ENCODE measurements around the gene ADIG. TPM values are rescaled to one million over a fixed set of nuclear protein-coding genes. Genes with fewer than 3 reads are reported as not detected.

ADIG gene
- total RNA-seq, 2 experiments from 2014 or later: not detected

DNA sequence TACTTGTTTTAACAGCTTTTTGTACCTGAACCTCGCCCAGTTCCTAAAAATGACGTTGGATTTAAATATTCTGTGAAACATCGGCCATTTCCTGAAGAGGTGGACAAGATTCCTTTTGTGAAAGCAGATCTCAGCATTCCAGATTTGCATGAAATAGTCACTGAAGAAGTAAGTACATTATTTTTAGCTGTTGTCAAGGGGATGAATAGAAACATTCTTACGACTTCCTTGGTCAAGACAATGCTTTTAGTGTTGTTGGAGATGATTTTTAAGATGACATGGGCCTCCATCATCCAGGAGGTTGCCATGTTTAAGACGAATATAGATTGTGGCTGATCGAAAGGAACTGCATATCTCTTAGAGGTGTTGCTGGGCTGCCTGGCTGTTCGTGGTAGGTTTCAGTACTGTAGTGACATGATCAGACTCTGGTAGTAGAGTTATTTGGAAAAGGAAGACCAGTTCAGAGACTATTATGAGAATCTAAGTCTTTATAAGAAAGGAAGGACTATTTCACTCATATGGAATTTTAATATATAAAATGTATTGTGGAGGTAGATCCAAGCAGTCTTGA lies 29.9 kb upstream of the ADIG start:
- H3K36me3 Mint-ChIP-seq (ENCODE audit: low read depth): peaks cover 26% of the 10 kb centered on the region
- no peak for DNase-seq
- no peaks in the 10 kb centered on the region for H3K9me3 Mint-ChIP-seq (ENCODE audit: low read depth)
- intact Hi-C loops (cut with DNase I, micrococcal nuclease): no loop called here
- CTCF ChIA-PET: interaction anchor here (1.5 kb wide), 1 partner anchor 9 kb away, joined by 4 read pairs; no protein-coding TSS in a partner anchor
- H3K4me1 Mint-ChIP-seq: peaks cover 9% of the 10 kb centered on the region
- POLR2A ChIA-PET: interaction anchor here (0.5 kb wide), 1 partner anchor 30 kb away, joined by 6 read pairs; the partner anchor contains the start of gene ADIG
- no peak overlapping the region for H3K27ac Mint-ChIP-seq
- H3K27me3 Mint-ChIP-seq: no peaks in the 10 kb centered on the region
- ATAC-seq: no peak
- no peak overlapping the region for H3K4me3 Mint-ChIP-seq

- no peak overlapping the region for H3K27ac Mint-ChIP-seq
- H3K27me3 Mint-ChIP-seq: no peaks in the 10 kb centered on the region
- ChIA-PET CTCF (no interaction called here), POLR2A (no interaction called here)
- ATAC-seq (no peak), DNase-seq (no peak)
- peaks cover 23% of the 10 kb centered on the region for H3K36me3 Mint-ChIP-seq (ENCODE audit: low read depth)
- H3K9me3 Mint-ChIP-seq (ENCODE audit: low read depth): no peaks in the 10 kb centered on the region
- no peak overlapping the region for H3K4me3 Mint-ChIP-seq
- intact Hi-C loops (cut with DNase I, micrococcal nuclease): no loop called here
- no peaks in the 10 kb centered on the region for H3K4me1 Mint-ChIP-seq
These were observed 26.0 kb upstream of the ADIG start for GRCh38 chr20:38554986-38555385.

DNA sequence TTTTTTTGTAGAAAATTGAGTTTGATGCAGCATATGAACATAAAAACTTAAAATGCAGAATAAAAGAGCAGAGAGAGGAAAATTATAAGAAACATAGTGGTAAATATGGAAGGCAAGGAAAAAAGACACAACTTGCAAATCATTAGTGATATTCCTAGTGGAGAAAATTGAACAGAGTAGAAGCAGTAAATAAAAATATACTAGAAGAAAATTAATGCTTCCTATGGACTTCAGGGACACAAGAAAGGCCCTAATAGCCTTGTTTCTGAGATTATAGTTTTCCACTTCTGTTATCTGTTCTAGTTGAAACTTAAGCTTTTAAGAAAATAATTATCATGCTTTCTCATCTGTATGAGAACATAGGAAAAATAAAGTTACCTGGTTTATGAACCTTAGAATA lies 25.6 kb upstream of the ADIG start:
- no peaks in the 10 kb centered on the region for H3K9me3 Mint-ChIP-seq (ENCODE audit: low read depth)
- no peaks in the 10 kb centered on the region for H3K27me3 Mint-ChIP-seq
- intact Hi-C loops (cut with DNase I, micrococcal nuclease): no loop called here
- CTCF ChIA-PET: interaction anchor here (0.8 kb wide), 1 partner anchor 15 kb away, joined by 3 read pairs; no protein-coding TSS in a partner anchor
- peaks cover 26% of the 10 kb centered on the region for H3K36me3 Mint-ChIP-seq (ENCODE audit: low read depth)
- H3K4me1 Mint-ChIP-seq: no peaks in the 10 kb centered on the region
- POLR2A ChIA-PET: no interaction called here
- no peak overlapping the region for H3K4me3 Mint-ChIP-seq
- no peak for DNase-seq
- H3K27ac Mint-ChIP-seq: no peak overlapping the region
- ATAC-seq: no peak

DNA sequence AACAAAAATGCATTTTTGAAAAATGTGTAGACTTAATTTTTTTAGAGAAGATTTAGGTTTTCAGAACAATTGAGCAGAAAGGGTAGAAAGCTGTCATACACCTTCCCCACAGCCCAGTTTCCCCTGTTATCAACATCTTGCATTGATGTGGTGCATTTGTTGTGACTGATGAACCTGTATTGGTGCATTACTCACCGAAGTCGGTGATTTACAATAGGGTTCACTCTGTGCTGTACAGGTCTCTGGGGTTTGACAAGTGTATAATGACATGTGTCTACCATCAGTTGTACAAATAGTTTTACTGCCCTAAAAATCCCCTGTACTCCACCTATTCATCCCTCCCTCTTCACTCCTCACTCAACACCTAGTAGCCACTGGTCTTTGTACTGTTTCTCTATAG lies 23.8 kb upstream of the ADIG start:
- POLR2A ChIA-PET: no interaction called here
- Mint-ChIP-seq H3K27ac (no peak overlapping the region), H3K36me3 (ENCODE audit: low read depth) (peaks cover 31% of the 10 kb centered on the region)

DNA sequence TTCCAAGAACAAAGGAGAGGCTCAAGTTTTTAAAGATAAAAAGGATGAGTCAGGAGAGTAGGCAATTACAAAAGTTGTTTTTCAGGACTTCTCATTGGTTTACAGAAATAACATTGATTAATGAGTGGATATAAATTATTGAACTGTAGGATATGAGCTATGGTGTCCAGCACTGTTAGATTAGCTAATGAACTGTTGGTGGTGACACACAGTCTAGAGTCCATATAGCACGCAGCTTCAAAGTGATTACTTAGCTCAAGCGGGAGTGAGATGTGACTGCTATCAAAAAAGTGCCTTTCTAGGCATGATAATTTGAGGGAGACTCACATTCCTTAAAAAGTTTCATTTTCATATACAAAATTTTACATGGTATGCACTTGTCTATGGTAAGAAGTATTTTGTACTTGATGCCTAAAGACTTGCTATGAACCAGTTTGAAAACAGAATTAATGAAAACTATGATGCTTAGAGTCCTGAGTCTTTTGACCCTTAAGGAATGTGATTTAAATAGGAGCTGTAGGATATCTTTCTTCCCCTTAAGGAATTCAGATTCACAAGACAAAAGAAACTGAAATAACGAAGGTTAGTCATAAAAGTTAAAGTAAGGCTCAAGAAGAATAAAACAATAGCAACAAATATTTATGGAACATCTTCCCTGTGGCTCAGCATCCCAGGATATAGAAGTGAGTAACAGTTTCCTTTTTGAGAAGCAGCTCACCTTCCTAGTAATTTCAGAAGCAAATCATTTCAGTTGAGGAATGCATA lies 22.2 kb upstream of the ADIG start:
- POLR2A ChIA-PET: no interaction called here
- CTCF ChIA-PET: no interaction called here
- DNase-seq (no peak), ATAC-seq (no peak)
- Mint-ChIP-seq H3K4me1 (no peaks in the 10 kb centered on the region), H3K4me3 (no peak overlapping the region), H3K27me3 (no peaks in the 10 kb centered on the region), H3K36me3 (ENCODE audit: low read depth) (peaks cover 36% of the 10 kb centered on the region), H3K9me3 (ENCODE audit: low read depth) (no peaks in the 10 kb centered on the region), H3K27ac (peak overlapping the region; percentile 21)
- intact Hi-C loops (cut with DNase I, micrococcal nuclease): no loop called here

More for the DNA sequence above, 23.8 kb upstream of the ADIG start:
- intact Hi-C loops (cut with DNase I, micrococcal nuclease): no loop called here
- DNase-seq: no peak
- CTCF ChIA-PET: interaction anchor here (1.1 kb wide), 1 partner anchor 9 kb away, joined by 3 read pairs; no protein-coding TSS in a partner anchor
- H3K9me3 Mint-ChIP-seq (ENCODE audit: low read depth): no peaks in the 10 kb centered on the region
- no peak overlapping the region for H3K4me3 Mint-ChIP-seq
- ATAC-seq: no peak
- no peaks in the 10 kb centered on the region for H3K4me1 Mint-ChIP-seq
- no peaks in the 10 kb centered on the region for H3K27me3 Mint-ChIP-seq

DNA sequence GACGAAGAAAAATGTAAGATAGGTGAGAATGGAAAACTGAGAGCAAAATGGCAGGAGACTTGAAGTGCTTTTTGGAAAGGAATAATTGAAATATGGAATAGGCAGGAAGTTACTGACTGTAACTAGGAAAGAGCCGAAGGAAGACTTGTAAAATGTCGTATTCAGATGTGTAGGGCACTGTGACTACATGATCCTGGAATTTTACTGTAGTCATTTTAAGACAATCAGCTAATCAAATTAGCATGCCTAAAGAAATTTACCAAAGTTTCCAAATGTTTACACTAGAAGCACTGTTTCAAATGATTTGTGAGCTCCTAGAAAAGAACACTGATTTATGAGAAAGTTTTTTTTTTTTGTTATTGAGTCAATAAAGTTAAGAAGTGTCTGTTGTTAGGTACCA lies 21.2 kb upstream of the ADIG start:
- Mint-ChIP-seq H3K9me3 (ENCODE audit: low read depth) (no peaks in the 10 kb centered on the region), H3K4me3 (no peak overlapping the region), H3K36me3 (ENCODE audit: low read depth) (peaks cover 29% of the 10 kb centered on the region), H3K27me3 (no peaks in the 10 kb centered on the region), H3K27ac (no peak overlapping the region), H3K4me1 (no peaks in the 10 kb centered on the region)
- ATAC-seq (no peak), DNase-seq (no peak)
- CTCF ChIA-PET: interaction anchor here (0.6 to 0.7 kb wide), 2 partner anchors 33 to 108 kb away, joined by 3 read pairs; no protein-coding TSS in a partner anchor
- intact Hi-C loops (cut with DNase I, micrococcal nuclease): no loop called here
- POLR2A ChIA-PET: interaction anchor here (0.9 kb wide), 1 partner anchor 483 kb away, joined by 4 read pairs; no protein-coding TSS in a partner anchor

DNA sequence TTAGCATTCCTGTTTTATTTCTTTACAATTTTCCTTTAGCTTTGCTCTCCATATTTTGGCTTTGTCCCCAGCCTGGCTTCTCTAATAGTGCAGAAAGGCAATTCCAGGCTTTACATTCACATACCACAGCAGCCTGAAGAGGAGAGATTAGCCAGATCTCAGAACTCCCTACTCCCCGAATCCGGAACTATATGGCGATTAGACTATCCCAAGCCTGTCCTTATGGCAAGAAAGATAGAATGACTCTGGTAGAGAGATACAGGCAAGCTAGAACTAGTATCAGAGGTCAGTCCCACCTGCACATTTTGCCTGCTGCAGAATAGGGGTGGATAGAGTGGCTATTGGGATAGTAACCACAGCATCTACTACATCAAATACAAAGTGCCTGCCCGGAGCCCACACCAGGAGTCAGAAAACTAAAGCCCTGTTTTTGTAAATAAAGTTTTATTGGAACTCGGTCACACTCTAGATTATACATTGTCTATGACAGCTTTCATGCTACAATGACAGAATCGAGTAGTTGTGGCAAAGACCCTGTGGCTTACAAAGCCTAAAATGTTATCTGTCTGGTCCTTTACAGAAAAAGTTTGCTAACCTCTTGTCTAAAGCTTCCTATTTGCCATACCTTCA lies 17.1 kb upstream of the ADIG start:
- intact Hi-C loops (cut with DNase I, micrococcal nuclease): no loop called here
- Mint-ChIP-seq H3K4me1 (no peaks in the 10 kb centered on the region), H3K4me3 (no peak overlapping the region), H3K27me3 (no peaks in the 10 kb centered on the region), H3K9me3 (ENCODE audit: low read depth) (no peaks in the 10 kb centered on the region), H3K36me3 (ENCODE audit: low read depth) (peaks cover 21% of the 10 kb centered on the region), H3K27ac (no peak overlapping the region)
- ChIA-PET POLR2A (no interaction called here), CTCF (no interaction called here)
- no peak for ATAC-seq
- no peak for DNase-seq

DNA sequence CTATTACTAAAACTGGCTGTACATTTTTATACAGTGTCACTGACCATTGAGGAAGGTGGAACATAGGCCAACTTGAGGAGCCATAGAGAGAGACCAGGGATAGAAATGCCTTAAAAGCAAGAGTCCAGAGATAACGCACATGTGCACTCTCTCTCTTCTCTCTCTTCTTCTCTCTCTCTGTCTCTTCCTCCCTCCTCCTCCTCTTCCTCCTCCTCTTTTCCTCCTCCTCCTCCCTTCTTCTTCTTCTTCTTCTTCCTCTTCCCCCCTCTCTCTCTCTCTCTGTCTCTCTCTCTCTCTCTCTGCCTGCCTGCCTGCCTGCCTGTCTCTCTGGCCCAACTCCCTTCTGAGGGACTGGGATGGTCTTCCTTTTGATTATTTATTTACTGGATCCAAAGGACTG lies 16.3 kb upstream of the ADIG start:
- DNase-seq (no peak), ATAC-seq (no peak)
- H3K27me3 Mint-ChIP-seq: no peaks in the 10 kb centered on the region
- H3K4me3 Mint-ChIP-seq: no peak overlapping the region
- no peaks in the 10 kb centered on the region for H3K9me3 Mint-ChIP-seq (ENCODE audit: low read depth)
- peaks cover 16% of the 10 kb centered on the region for H3K36me3 Mint-ChIP-seq (ENCODE audit: low read depth)
- POLR2A ChIA-PET: no interaction called here
- H3K27ac Mint-ChIP-seq: no peak overlapping the region
- no peaks in the 10 kb centered on the region for H3K4me1 Mint-ChIP-seq
- intact Hi-C loops (cut with DNase I, micrococcal nuclease): no loop called here
- CTCF ChIA-PET: no interaction called here

DNA sequence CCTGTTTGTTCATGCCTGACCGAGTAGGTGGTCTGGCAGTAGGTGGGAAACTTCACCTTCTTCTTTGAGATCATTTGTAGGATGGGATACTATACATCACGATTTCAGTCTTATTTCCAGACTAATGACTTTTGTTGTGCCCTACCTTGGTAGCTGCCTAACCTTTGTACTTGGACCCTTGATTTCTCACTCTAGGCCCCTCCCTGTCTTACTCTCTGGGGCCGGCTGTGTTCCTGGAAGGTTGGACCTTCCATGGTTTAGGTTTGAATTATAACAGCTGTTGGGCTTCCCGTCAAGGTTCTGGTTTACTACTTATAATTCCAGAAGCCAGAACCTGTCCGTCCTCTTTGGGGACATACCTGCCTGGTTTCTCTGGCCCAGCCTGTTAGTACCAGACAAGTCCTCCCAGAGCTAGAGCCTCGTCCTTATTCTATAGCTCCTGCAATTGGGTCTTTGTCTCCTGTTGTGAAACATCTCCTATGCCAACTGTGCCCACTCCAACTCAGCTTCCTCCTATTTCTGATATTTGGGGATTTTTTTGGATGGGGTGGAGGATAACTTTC lies 14.9 kb upstream of the ADIG start:
- ChIA-PET POLR2A (no interaction called here), CTCF (interaction anchor here (1.2 kb wide), 1 partner anchor 10 kb away, joined by 3 read pairs; no protein-coding TSS in a partner anchor)
- intact Hi-C loops (cut with DNase I, micrococcal nuclease): no loop called here
- no peaks in the 10 kb centered on the region for H3K9me3 Mint-ChIP-seq (ENCODE audit: low read depth)
- ATAC-seq: no peak
- no peaks in the 10 kb centered on the region for H3K27me3 Mint-ChIP-seq
- no peak overlapping the region for H3K27ac Mint-ChIP-seq
- no peak overlapping the region for H3K4me3 Mint-ChIP-seq
- DNase-seq: no peak
- no peaks in the 10 kb centered on the region for H3K4me1 Mint-ChIP-seq
- H3K36me3 Mint-ChIP-seq (ENCODE audit: low read depth): peaks cover 12% of the 10 kb centered on the region

DNA sequence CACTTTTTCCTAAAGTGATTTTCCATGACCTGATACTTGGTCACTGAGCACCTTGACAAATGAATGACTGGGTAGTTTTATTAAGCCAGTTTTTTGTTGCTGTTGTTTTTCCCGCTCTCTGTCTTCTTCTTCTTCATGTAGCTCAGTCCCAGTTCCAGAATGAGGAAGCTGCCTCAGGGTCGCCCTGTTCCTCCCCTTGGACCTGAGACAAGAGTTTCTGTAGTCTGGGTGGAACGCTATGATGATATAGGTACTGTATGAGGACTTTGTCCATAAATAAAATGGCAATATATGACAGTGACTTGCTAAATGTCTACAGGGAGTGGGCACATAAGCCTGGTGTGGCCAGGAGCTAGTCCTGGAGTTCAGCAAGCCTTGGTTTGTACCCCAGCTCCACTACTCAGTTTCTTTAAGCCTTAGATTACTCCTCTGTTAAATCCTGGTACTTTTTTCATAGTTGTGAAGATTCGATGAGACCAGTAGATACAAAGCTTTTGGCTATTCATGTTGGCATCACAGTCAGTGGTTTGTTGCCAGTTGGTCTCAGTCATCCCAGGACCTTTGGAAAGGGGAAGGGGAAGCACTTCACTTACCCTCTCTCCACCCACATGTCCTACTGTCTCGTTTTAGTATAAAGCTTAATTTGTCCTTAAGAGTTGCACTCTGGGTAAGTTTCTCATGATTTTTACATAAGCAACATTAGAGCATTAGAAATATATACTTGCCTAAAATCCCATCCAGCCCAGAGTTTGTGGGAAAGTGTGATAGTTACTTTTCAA lies 11.1 kb upstream of the ADIG start:
- peaks cover 16% of the 10 kb centered on the region for H3K36me3 Mint-ChIP-seq (ENCODE audit: low read depth)
- ChIA-PET CTCF (interaction anchor here (0.7 kb wide), 1 partner anchor 200 kb away, joined by 3 read pairs; no protein-coding TSS in a partner anchor), POLR2A (no interaction called here)
- intact Hi-C loops (cut with DNase I, micrococcal nuclease): no loop called here
- ATAC-seq: no peak
- H3K4me3 Mint-ChIP-seq: no peak overlapping the region
- H3K27ac Mint-ChIP-seq: no peak overlapping the region
- no peaks in the 10 kb centered on the region for H3K9me3 Mint-ChIP-seq (ENCODE audit: low read depth)
- DNase-seq: no peak
- no peaks in the 10 kb centered on the region for H3K4me1 Mint-ChIP-seq
- no peaks in the 10 kb centered on the region for H3K27me3 Mint-ChIP-seq

- DNase-seq (no peak), ATAC-seq (no peak)
- ChIA-PET POLR2A (no interaction called here), CTCF (no interaction called here)
- Mint-ChIP-seq H3K4me3 (no peak overlapping the region), H3K4me1 (no peaks in the 10 kb centered on the region), H3K36me3 (ENCODE audit: low read depth) (peaks cover 15% of the 10 kb centered on the region), H3K9me3 (ENCODE audit: low read depth) (no peaks in the 10 kb centered on the region), H3K27me3 (no peaks in the 10 kb centered on the region), H3K27ac (no peak overlapping the region)
- intact Hi-C loops (cut with DNase I, micrococcal nuclease): no loop called here
These were observed 7.6 kb upstream of the ADIG start for GRCh38 chr20:38573413-38573812.
